HepG2 (cell line): ENCODE data around the gene MPC2. TPM values are rescaled to one million over a fixed set of nuclear protein-coding genes. Genes with fewer than 3 reads are reported as not detected.
A peak's percentile ranks its signal among the peaks of the same experiment; 100 is the strongest.

ENCODE experiments used
- ARID5B ChIP-seq: IDR thresholded peaks from 2 replicates; pipeline ENCODE4 v1.4.0; 2020; ENCODE audit warnings: mild to moderate bottlenecking, missing genetic modification reagents
- ERF ChIP-seq: IDR thresholded peaks from 2 replicates; pipeline ENCODE4 v1.6.1; 2018; ENCODE audit warnings: missing biosample characterization, missing genetic modification reagents
- GTF3A ChIP-seq: sonication (generic); formaldehyde crosslinking; conservative IDR thresholded peaks from 2 replicates; pipeline ENCODE4 v1.4.0; 2020; ENCODE audit warnings: mild to moderate bottlenecking, missing genetic modification reagents
- MAFK ChIP-seq, 2 experiments: IDR thresholded peaks in 1 of 2; conservative IDR thresholded peaks in 1 of 2; 2 replicates each; pipeline ENCODE4 v1.6.1; 2011; ENCODE audit warnings: improper control_type of control experiment in 2 of 2, low read length in 2 of 2
- NR2F1 ChIP-seq, 2 experiments: fragments of 450-650 bp in 1 of 2; formaldehyde crosslinking in 1 of 2; IDR thresholded peaks; 2 replicates each; pipeline versions ENCODE4 v1.5.0 to v1.6.1; 2016 to 2020; ENCODE audit warnings: mild to moderate bottlenecking in 1 of 2, missing compliant biosample characterization in 1 of 2, missing genetic modification reagents in 1 of 2, moderate library complexity in 1 of 2
- PLRG1 ChIP-seq: fragments of 450-650 bp; conservative IDR thresholded peaks from 2 replicates; pipeline ENCODE4 v1.6.1; 2016
- RXRA ChIP-seq: sonication (generic); formaldehyde crosslinking; IDR thresholded peaks from 2 replicates; pipeline ENCODE4 v1.5.1; 2020; ENCODE audit warnings: missing genetic modification reagents
- SKIL ChIP-seq: sonication (generic); formaldehyde crosslinking; IDR thresholded peaks from 2 replicates; pipeline ENCODE4 v1.8.0; 2022; ENCODE audit warnings: missing genetic modification reagents, mild to moderate bottlenecking, moderate library complexity, borderline replicate concordance
- SP4 ChIP-seq: sonication (generic); formaldehyde crosslinking; IDR thresholded peaks from 2 replicates; pipeline ENCODE4 v1.8.1; 2023; ENCODE audit warnings: mild to moderate bottlenecking, missing genetic modification reagents
- ZBTB8A ChIP-seq: sonication (generic); formaldehyde crosslinking; IDR thresholded peaks from 2 replicates; pipeline ENCODE4 v1.4.0; 2020; ENCODE audit warnings: mild to moderate bottlenecking, low read depth, missing genetic modification reagents, borderline replicate concordance
- ZNF180 ChIP-seq: sonication (generic); formaldehyde crosslinking; IDR thresholded peaks from 2 replicates; pipeline ENCODE4 v1.4.0; 2020; ENCODE audit warnings: low read depth, missing genetic modification reagents, borderline replicate concordance
- ZNF225 ChIP-seq: sonication (generic); formaldehyde crosslinking; IDR thresholded peaks from 2 replicates; pipeline ENCODE4 v1.4.0; 2020; ENCODE audit warnings: mild to moderate bottlenecking, missing genetic modification reagents
- ZNF281 ChIP-seq: sonication (generic); formaldehyde crosslinking; IDR thresholded peaks from 2 replicates; pipeline ENCODE4 v1.4.0; 2020; ENCODE audit warnings: missing genetic modification reagents, borderline replicate concordance
- ZNF468 ChIP-seq: sonication (generic); formaldehyde crosslinking; IDR thresholded peaks from 2 replicates; pipeline ENCODE4 v1.8.0; 2022; ENCODE audit warnings: mild to moderate bottlenecking, moderate library complexity, missing genetic modification reagents
- polyA plus RNA-seq, 8 experiments: library from polyadenylated mRNA; depleted of rRNA in 3 of 8; stranded (reverse) in 7 of 8; unstranded in 1 of 8; fragments of >200 nt; fragmentation: Illumina TruSeq in 4 of 8; extraction: Trizol in 4 of 8; gene quantifications; 2 replicates each; pipeline versions ENCODE4 v1.2.1 to v1.2.3, GENCODE V29; 2011 to 2016; ENCODE audit warnings: low read depth in 4 of 8, missing spikeins in 1 of 8, mixed read lengths in 1 of 8; ENCODE audit not compliant: insufficient read depth in 1 of 8
- total RNA-seq, 5 experiments: library from RNA; depleted of rRNA; stranded (reverse); fragments of >200 nt; fragmentation: Illumina TruSeq; extraction: Trizol; gene quantifications; 2 replicates each; pipeline ENCODE4 v1.2.3, GENCODE V29; 2016; ENCODE audit warnings: low read depth in 1 of 5
- TF ChIP-seq, protein P1 (sequence below): sonication (generic); formaldehyde crosslinking; IDR thresholded peaks from 2 replicates; pipeline ENCODE4 v1.4.0; 2020; ENCODE audit warnings: mild to moderate bottlenecking, missing genetic modification reagents
- TF ChIP-seq, protein P2 (sequence below): sonication (generic); formaldehyde crosslinking; IDR thresholded peaks from 2 replicates; pipeline ENCODE4 v1.4.0; 2020; ENCODE audit warnings: missing genetic modification reagents

The MPC2 gene
- total and polyA plus RNA-seq, 2 of the 13 experiments (the other 11 are each of a cell fraction or from before 2014, with no cell fraction given) = 38.8 to 136 TPM

DNA sequence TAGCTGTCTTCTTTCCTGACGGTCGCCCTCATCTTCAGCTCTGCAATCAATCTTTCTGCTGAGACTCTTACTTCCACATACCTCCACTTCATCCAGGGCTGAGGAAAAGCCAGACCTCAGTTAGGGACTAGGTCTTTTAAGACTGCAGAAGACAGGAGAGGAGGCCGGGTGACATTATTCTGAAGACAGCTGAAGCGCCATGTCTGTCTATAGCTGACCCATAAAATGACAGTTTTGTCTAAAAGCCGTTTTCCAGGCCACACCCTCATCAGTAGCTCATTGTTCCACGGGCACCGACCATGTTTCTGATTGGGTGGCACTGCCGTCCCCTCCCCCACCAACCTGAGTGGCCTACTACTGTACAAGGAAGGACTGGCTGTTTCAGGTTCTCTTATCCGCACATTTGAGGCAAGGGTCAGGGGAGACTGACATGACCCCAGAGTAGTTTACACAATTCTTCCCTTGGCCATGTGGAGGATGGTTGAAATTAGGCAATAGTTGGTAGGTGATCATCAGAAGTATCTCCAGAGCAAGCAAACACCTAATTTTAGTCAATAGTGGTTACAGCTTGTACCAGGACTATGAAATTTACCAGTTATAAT, 22.9 kb downstream of the MPC2 start, which contains the start of gene ADCY10 (continued):
- TF ChIP-seq SKIL (CRISPR knock-in tag) (0 out of 2 replicates have a peak, but pooled peaks have one; percentile 22), NR2F1 (CRISPR knock-in tag; IDR thresholded peaks at IDR 0.05) (peak; percentile 41 to 74; a peak in 3 of 4 replicates), GTF3A (no peak), ZNF180 (CRISPR knock-in tag) (no peak), SP4 (CRISPR knock-in tag) (no peak), ERF (CRISPR knock-in tag) (no peak), ARID5B (CRISPR knock-in tag) (peak; percentile 54), MAFK (conservative IDR thresholded peaks at IDR 0.05 in 1 of 2, IDR thresholded peaks at IDR 0.05 in 1 of 2; ENCODE audit: low read length in 2 of 2) (no peak), PLRG1 (no peak), RXRA (CRISPR knock-in tag) (peak; percentile 45; the same call in 1 of the 2 replicates), ZNF225 (CRISPR knock-in tag) (no peak), ZBTB8A (CRISPR knock-in tag) (no peak), ZNF468 (CRISPR knock-in tag) (no peak), ZNF281 (CRISPR knock-in tag) (peak; percentile 95)
- TF ChIP-seq, protein P1, sequence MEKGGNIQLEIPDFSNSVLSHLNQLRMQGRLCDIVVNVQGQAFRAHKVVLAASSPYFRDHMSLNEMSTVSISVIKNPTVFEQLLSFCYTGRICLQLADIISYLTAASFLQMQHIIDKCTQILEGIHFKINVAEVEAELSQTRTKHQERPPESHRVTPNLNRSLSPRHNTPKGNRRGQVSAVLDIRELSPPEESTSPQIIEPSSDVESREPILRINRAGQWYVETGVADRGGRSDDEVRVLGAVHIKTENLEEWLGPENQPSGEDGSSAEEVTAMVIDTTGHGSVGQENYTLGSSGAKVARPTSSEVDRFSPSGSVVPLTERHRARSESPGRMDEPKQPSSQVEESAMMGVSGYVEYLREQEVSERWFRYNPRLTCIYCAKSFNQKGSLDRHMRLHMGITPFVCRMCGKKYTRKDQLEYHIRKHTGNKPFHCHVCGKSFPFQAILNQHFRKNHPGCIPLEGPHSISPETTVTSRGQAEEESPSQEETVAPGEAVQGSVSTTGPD (CRISPR knock-in tag) = no peak
- TF ChIP-seq, protein P2, sequence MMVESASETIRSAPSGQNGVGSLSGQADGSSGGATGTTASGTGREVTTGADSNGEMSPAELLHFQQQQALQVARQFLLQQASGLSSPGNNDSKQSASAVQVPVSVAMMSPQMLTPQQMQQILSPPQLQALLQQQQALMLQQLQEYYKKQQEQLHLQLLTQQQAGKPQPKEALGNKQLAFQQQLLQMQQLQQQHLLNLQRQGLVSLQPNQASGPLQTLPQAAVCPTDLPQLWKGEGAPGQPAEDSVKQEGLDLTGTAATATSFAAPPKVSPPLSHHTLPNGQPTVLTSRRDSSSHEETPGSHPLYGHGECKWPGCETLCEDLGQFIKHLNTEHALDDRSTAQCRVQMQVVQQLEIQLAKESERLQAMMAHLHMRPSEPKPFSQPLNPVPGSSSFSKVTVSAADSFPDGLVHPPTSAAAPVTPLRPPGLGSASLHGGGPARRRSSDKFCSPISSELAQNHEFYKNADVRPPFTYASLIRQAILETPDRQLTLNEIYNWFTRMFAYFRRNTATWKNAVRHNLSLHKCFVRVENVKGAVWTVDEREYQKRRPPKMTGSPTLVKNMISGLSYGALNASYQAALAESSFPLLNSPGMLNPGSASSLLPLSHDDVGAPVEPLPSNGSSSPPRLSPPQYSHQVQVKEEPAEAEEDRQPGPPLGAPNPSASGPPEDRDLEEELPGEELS = 0 out of 2 replicates have a peak, but pooled peaks have one; percentile 27
